Kidney epithelial cell (primary cell): Measurements from ENCODE around the gene LIMS1. TPM values are rescaled to one million over a fixed set of nuclear protein-coding genes. Genes with fewer than 3 reads are reported as not detected.
A peak's percentile ranks its signal among the peaks of the same experiment; 100 is the strongest.
"Not testable (repeated sequence)": the region's sequence is repeated elsewhere in the genome, so short reads cannot be mapped to it uniquely, and the experiment has no call there.

ENCODE experiments used
- DNase-seq: peaks from one replicate; pipeline ENCODE4 v3.0.0-alpha.2; 2010; ENCODE audit warnings: low read depth
- H3K27me3 ChIP-seq: 2 replicates; pipeline ENCODE4 v1.6.0; 2011; ENCODE audit warnings: low read length; ENCODE audit not compliant: control insufficient read depth, insufficient read depth
- H3K36me3 ChIP-seq: 2 replicates; pipeline ENCODE4 v1.5.1; 2011; ENCODE audit warnings: low read length; ENCODE audit not compliant: control insufficient read depth, insufficient read depth
- H3K4me3 ChIP-seq: 2 replicates; pipeline ENCODE4 v1.5.1; 2011; ENCODE audit warnings: low read depth, mild to moderate bottlenecking, control low read depth, low read length
- CTCF ChIP-seq: IDR thresholded peaks from 2 replicates; pipeline ENCODE4 v1.5.1; 2011; ENCODE audit warnings: mild to moderate bottlenecking, moderate library complexity, low read length, control low read depth, inconsistent platforms; ENCODE audit not compliant: insufficient read depth, poor library complexity, severe bottlenecking
- total RNA-seq: library from RNA; depleted of rRNA; stranded (reverse); fragments of >200 nt; gene quantifications from 2 replicates; pipeline ENCODE4 v1.2.3, GENCODE V29; 2015

Gene LIMS1
- 191 and 202 TPM in 2 replicates for total RNA-seq

- DNase-seq, result peak; percentile 39
- no peak for TF ChIP-seq CTCF
- Histone ChIP-seq H3K4me3 (peak within 1 kb of the TSS; percentile 79), H3K36me3 (no peaks in the 10 kb centered on the region), H3K27me3 (no peaks in the 10 kb centered on the region)
These were observed at the start of gene LIMS1 for GRCh38 chr2:108533832-108534583. Gene LIMS1, plus strand, starts transcription at chr2:108534470. Its CDS starts 93 bp downstream, at chr2:108534563.

GRCh38 chr2:108485253-108485652 is 49.0 kb upstream of the LIMS1 start:
- no peak for DNase-seq
- no peak overlapping the region for H3K4me3 ChIP-seq
- peaks cover 1% of the 10 kb centered on the region for H3K36me3 ChIP-seq
- no peak for TF ChIP-seq CTCF
- H3K27me3 ChIP-seq, result no peaks in the 10 kb centered on the region

- Histone ChIP-seq H3K4me3 (no peak overlapping the region), H3K36me3 (peaks cover 2% of the 10 kb centered on the region), H3K27me3 (no peaks in the 10 kb centered on the region)
- no peak for TF ChIP-seq CTCF
- no peak for DNase-seq
These were observed 43.7 kb upstream of the LIMS1 start for GRCh38 chr2:108490506-108491122.

GRCh38 chr2:108491848-108492247 is 42.4 kb upstream of the LIMS1 start:
- TF ChIP-seq CTCF, result no peak
- H3K4me3 ChIP-seq, result no peak overlapping the region
- H3K36me3 ChIP-seq, result peaks cover 1% of the 10 kb centered on the region
- H3K27me3 ChIP-seq, result no peaks in the 10 kb centered on the region
- no peak for DNase-seq

- Histone ChIP-seq H3K27me3 (no peaks in the 10 kb centered on the region), H3K36me3 (peaks cover 1% of the 10 kb centered on the region), H3K4me3 (no peak overlapping the region)
- TF ChIP-seq CTCF, result no peak
- DNase-seq, result peak; percentile 62
These were observed 41.9 kb upstream of the LIMS1 start for GRCh38 chr2:108492364-108492763.

- DNase-seq, H3K4me3 ChIP-seq, H3K36me3 ChIP-seq, H3K27me3 ChIP-seq: not testable (repeated sequence)
These were observed 38.1 kb upstream of the LIMS1 start for GRCh38 chr2:108496167-108496566.

- not testable (repeated sequence) for H3K27me3 ChIP-seq, H3K4me3 ChIP-seq, DNase-seq, H3K36me3 ChIP-seq
These were observed 26.6 kb upstream of the LIMS1 start for GRCh38 chr2:108507620-108508019.

- not testable (repeated sequence) for H3K27me3 ChIP-seq, H3K4me3 ChIP-seq, H3K36me3 ChIP-seq, DNase-seq
These were observed 21.8 kb upstream of the LIMS1 start for GRCh38 chr2:108512431-108512830.

- not testable (repeated sequence) for H3K36me3 ChIP-seq, H3K4me3 ChIP-seq, H3K27me3 ChIP-seq, DNase-seq
These were observed 19.8 kb upstream of the LIMS1 start for GRCh38 chr2:108514478-108514877.
